Activated CD8-positive, alpha-beta memory T cell treated with anti-CD3 and anti-CD28 coated beads for 1 hour (primary cell): ENCODE measurements around the gene ANO6.

ENCODE experiments used
- DNase-seq, 2 donors: peaks; one replicate each; pipeline ENCODE4 v3.0.0-alpha.2; 2020; ENCODE audit warnings: low read depth in 1 of 2; ENCODE audit errors: extremely low read depth in 1 of 2

The ANO6 gene

GRCh38 chr12:45342171-45342570, 126.3 kb downstream of the ANO6 start:
- no peak for DNase-seq

GRCh38 chr12:45342848-45343247, 127.0 kb downstream of the ANO6 start:
- no peak for DNase-seq

GRCh38 chr12:45343269-45344051, 127.6 kb downstream of the ANO6 start:
- no peak for DNase-seq

GRCh38 chr12:45348311-45348710, 132.4 kb downstream of the ANO6 start:
- no peak for DNase-seq

- no peak for DNase-seq
Measured at GRCh38 chr12:45348986-45349385, 133.1 kb downstream of the ANO6 start.

GRCh38 chr12:45349916-45350315, 134.0 kb downstream of the ANO6 start:
- no peak for DNase-seq

- no peak for DNase-seq
Measured at GRCh38 chr12:45350861-45351260, 135.0 kb downstream of the ANO6 start.

- DNase-seq, result no peak
Measured at GRCh38 chr12:45351921-45352670, 136.2 kb downstream of the ANO6 start.

GRCh38 chr12:45353944-45354343, 138.0 kb downstream of the ANO6 start:
- no peak for DNase-seq

- DNase-seq, result no peak
Measured at GRCh38 chr12:45354399-45354798, 138.5 kb downstream of the ANO6 start.

GRCh38 chr12:45355730-45356129, 139.8 kb downstream of the ANO6 start:
- DNase-seq, result no peak

GRCh38 chr12:45356822-45357538, 141.1 kb downstream of the ANO6 start:
- no peak for DNase-seq

GRCh38 chr12:45357539-45358417, 141.9 kb downstream of the ANO6 start:
- DNase-seq, result no peak

- no peak for DNase-seq
Measured at GRCh38 chr12:45362291-45362690, 146.4 kb downstream of the ANO6 start.

GRCh38 chr12:45363903-45364302, 148.0 kb downstream of the ANO6 start:
- no peak for DNase-seq

GRCh38 chr12:45368841-45369489, 153.1 kb downstream of the ANO6 start:
- no peak for DNase-seq

- DNase-seq, result no peak
Measured at GRCh38 chr12:45377815-45378214, 161.9 kb downstream of the ANO6 start.

- DNase-seq, result no peak
Measured at GRCh38 chr12:45379261-45379660, 163.4 kb downstream of the ANO6 start.

- no peak for DNase-seq
Measured at GRCh38 chr12:45381351-45381750, 165.5 kb downstream of the ANO6 start.

GRCh38 chr12:45388545-45388944, 172.7 kb downstream of the ANO6 start:
- DNase-seq, result no peak
